ENCODE measurements around the gene RNF186. TPM values are rescaled to one million over a fixed set of nuclear protein-coding genes. Genes with fewer than 3 reads are reported as not detected.

Gene RNF186
- total RNA-seq, 4 donors from 2014 or later: 0.51 TPM; not detected in 3

DNA sequence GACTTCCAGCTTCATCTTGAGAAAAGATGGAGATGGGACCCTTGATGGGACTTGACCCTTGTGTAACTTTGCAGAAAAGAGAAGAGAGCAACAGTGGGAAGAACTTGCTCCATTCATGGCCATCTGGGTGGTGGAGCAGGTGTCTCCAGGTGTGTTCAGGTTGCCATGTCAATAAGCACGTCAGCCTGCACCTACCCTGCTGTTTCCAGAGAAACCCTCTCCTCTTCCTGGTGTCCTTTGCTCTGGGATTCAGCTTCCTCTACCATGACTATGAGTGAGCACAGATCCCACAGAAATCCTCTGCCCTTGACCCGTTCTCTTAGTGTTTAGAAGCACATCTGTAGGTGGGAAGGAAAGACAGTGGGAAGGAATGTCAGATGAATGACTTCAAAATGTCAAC is 45.3 kb upstream of the RNF186 start:
- Histone ChIP-seq H3K4me1 (no peaks in the 10 kb centered on the region), H3K4me3 (no peak overlapping the region), H3K27me3 (no peaks in the 10 kb centered on the region), H3K36me3 (no peaks in the 10 kb centered on the region), H3K27ac (no peak overlapping the region), H3K9me3 (no peaks in the 10 kb centered on the region)
- 36% methylated on average over 2 of the region's 2 CpGs for WGBS
- DNase-seq (ENCODE audit: low spot score in 2 of 2): no peak
- TF ChIP-seq POLR2A (IDR thresholded peaks at IDR 0.05) (no peak), POLR2AphosphoS5 (IDR thresholded peaks at IDR 0.05) (no peak), EP300 (IDR thresholded peaks at IDR 0.05) (no peak)
- TF ChIP-seq, protein P1, sequence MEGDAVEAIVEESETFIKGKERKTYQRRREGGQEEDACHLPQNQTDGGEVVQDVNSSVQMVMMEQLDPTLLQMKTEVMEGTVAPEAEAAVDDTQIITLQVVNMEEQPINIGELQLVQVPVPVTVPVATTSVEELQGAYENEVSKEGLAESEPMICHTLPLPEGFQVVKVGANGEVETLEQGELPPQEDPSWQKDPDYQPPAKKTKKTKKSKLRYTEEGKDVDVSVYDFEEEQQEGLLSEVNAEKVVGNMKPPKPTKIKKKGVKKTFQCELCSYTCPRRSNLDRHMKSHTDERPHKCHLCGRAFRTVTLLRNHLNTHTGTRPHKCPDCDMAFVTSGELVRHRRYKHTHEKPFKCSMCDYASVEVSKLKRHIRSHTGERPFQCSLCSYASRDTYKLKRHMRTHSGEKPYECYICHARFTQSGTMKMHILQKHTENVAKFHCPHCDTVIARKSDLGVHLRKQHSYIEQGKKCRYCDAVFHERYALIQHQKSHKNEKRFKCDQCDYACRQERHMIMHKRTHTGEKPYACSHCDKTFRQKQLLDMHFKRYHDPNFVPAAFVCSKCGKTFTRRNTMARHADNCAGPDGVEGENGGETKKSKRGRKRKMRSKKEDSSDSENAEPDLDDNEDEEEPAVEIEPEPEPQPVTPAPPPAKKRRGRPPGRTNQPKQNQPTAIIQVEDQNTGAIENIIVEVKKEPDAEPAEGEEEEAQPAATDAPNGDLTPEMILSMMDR (IDR thresholded peaks at IDR 0.05): no peak

DNA sequence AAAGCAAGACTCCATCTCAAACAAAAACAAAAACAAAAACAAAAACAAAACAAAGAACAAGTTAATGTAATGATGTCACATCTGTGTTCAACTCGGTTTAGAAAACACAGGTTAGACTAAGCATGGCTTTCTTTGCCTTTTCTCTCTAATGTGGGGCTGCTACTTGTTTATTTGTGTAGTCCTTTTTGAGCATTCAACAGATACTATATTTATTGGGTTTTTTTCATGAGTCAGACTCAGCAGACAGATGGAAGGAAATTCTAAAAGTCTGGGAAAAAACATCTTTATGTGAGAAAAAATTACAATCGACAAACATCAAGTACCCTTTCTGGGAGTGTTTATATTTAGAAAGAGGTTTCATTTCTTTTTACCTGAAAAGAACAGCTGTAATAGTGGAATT is 44.8 kb upstream of the RNF186 start:
- TF ChIP-seq, protein P1 (IDR thresholded peaks at IDR 0.05): no peak
- TF ChIP-seq EP300 (IDR thresholded peaks at IDR 0.05) (no peak), POLR2A (IDR thresholded peaks at IDR 0.05) (no peak), POLR2AphosphoS5 (IDR thresholded peaks at IDR 0.05) (no peak)
- 86% methylated on average over 2 of the region's 2 CpGs for WGBS
- Histone ChIP-seq H3K4me3 (no peak overlapping the region), H3K4me1 (no peaks in the 10 kb centered on the region), H3K27ac (no peak overlapping the region), H3K36me3 (no peaks in the 10 kb centered on the region), H3K9me3 (no peaks in the 10 kb centered on the region), H3K27me3 (no peaks in the 10 kb centered on the region)
- DNase-seq (ENCODE audit: low spot score in 2 of 2): no peak

DNA sequence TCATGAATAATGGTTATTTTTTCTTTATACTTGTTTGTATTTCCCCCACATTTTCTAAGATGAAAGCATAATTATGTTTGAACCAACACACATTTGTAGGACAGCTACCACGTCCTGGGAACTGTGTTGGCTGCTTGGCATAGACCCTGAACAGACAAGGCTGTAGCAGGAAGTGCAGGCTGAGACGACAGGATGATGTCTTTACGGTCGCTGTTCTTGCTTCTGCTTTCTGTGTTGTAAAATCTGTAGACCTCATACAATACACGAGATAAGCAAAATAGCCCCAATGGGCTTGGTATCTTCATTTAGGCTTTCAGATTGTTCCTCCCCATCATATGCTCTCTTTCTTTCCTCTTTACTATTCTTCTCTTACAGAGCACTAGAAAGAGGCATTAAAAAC is 43.8 kb upstream of the RNF186 start:
- H3K9me3 ChIP-seq: no peaks in the 10 kb centered on the region
- no peak overlapping the region for H3K4me3 ChIP-seq
- WGBS: 18% methylated on average over 5 of the region's 5 CpGs
- no peak overlapping the region for H3K27ac ChIP-seq
- TF ChIP-seq POLR2A (IDR thresholded peaks at IDR 0.05): no peak
- TF ChIP-seq, protein P1 (IDR thresholded peaks at IDR 0.05): no peak
- DNase-seq (ENCODE audit: low spot score in 2 of 2): no peak
- no peaks in the 10 kb centered on the region for H3K27me3 ChIP-seq
- no peaks in the 10 kb centered on the region for H3K4me1 ChIP-seq
- H3K36me3 ChIP-seq: no peaks in the 10 kb centered on the region

DNA sequence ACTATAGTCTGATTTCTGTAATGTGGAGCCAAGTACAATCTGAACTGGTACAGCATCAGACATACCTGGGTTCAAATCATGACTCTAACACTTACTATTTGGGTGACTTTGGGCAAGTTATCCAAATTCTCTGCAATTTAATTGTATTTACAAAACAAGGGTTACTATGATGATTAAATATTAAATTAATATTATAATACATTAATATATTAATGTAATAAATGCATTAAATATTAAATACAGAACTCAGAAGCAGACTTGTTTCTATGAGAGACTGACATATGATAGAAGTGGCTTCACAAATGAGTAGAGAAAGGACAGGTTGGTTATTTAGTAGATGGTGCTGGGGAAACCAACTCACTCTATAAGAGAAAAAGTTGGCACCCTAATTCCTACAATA is 39.8 kb upstream of the RNF186 start:
- Histone ChIP-seq H3K27ac (no peak overlapping the region), H3K27me3 (no peaks in the 10 kb centered on the region), H3K4me1 (no peaks in the 10 kb centered on the region), H3K36me3 (no peaks in the 10 kb centered on the region), H3K9me3 (no peaks in the 10 kb centered on the region), H3K4me3 (no peak overlapping the region)
- no peak for DNase-seq (ENCODE audit: low spot score in 2 of 2)
- TF ChIP-seq POLR2AphosphoS5 (IDR thresholded peaks at IDR 0.05) (no peak), POLR2A (IDR thresholded peaks at IDR 0.05) (no peak), EP300 (IDR thresholded peaks at IDR 0.05) (no peak)
- TF ChIP-seq, protein P1 (IDR thresholded peaks at IDR 0.05): no peak

DNA sequence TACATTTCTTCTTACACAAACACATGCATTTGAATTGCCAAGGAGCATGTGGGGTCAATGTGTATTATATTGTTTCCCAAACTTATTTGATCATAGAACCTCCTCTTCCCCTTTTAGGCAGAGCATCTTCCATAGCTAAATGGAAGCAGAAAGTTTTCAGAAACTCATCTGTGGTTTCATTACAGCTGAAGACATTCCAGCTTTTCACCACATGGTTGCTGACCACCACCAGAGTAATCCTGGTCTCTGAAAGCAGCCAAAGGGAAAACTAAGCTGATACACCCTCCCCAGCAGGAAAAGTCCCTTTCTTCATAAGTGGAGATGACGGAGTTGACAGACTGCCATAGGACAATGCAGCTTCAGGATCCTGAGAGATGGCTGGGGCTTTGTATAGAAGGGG is 37.0 kb upstream of the RNF186 start:
- no peaks in the 10 kb centered on the region for H3K4me1 ChIP-seq
- no peaks in the 10 kb centered on the region for H3K9me3 ChIP-seq
- no peak overlapping the region for H3K27ac ChIP-seq
- DNase-seq (ENCODE audit: low spot score in 2 of 2): no peak
- TF ChIP-seq POLR2A (IDR thresholded peaks at IDR 0.05): no peak
- TF ChIP-seq EP300 (IDR thresholded peaks at IDR 0.05): no peak
- TF ChIP-seq, protein P1 (IDR thresholded peaks at IDR 0.05): no peak
- TF ChIP-seq POLR2AphosphoS5 (IDR thresholded peaks at IDR 0.05): no peak
- 63% methylated on average over 1 of the region's 1 CpG for WGBS
- H3K36me3 ChIP-seq: no peaks in the 10 kb centered on the region
- no peak overlapping the region for H3K4me3 ChIP-seq
- no peaks in the 10 kb centered on the region for H3K27me3 ChIP-seq

All from suprapubic skin (tissue), 4 donors.